OCI-LY1 (cell line): Measurements from ENCODE around the gene HRK.

Source experiments
- EZH2 ChIP-seq: fragments of 200-600 bp; sonication (generic), shearing (Covaris generic); IDR thresholded peaks from 2 replicates; pipeline ENCODE4 v1.8.0; 2017; ENCODE audit warnings: borderline replicate concordance, mixed run types, mild to moderate bottlenecking, antibody characterized with exemption, low read length, moderate library complexity, mixed read lengths
- TF ChIP-seq, protein P1 (sequence below): fragments of 200-600 bp; sonication (generic), shearing (Covaris generic); IDR thresholded peaks from 2 replicates; pipeline ENCODE4 v1.5.1; 2017; ENCODE audit warnings: mild to moderate bottlenecking, antibody characterized with exemption, low read length, moderate library complexity, mixed read lengths

GRCh38 chr12:116855744-116856470, 25.3 kb downstream of the HRK start:
- TF ChIP-seq, protein P1, sequence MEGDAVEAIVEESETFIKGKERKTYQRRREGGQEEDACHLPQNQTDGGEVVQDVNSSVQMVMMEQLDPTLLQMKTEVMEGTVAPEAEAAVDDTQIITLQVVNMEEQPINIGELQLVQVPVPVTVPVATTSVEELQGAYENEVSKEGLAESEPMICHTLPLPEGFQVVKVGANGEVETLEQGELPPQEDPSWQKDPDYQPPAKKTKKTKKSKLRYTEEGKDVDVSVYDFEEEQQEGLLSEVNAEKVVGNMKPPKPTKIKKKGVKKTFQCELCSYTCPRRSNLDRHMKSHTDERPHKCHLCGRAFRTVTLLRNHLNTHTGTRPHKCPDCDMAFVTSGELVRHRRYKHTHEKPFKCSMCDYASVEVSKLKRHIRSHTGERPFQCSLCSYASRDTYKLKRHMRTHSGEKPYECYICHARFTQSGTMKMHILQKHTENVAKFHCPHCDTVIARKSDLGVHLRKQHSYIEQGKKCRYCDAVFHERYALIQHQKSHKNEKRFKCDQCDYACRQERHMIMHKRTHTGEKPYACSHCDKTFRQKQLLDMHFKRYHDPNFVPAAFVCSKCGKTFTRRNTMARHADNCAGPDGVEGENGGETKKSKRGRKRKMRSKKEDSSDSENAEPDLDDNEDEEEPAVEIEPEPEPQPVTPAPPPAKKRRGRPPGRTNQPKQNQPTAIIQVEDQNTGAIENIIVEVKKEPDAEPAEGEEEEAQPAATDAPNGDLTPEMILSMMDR = no peak
- TF ChIP-seq EZH2 = no peak
